ENCODE results near the gene PDCD1.
"Not testable (repeated sequence)": the region's sequence is repeated elsewhere in the genome, so short reads cannot be mapped to it uniquely, and the experiment has no call there.

Gene PDCD1

DNA sequence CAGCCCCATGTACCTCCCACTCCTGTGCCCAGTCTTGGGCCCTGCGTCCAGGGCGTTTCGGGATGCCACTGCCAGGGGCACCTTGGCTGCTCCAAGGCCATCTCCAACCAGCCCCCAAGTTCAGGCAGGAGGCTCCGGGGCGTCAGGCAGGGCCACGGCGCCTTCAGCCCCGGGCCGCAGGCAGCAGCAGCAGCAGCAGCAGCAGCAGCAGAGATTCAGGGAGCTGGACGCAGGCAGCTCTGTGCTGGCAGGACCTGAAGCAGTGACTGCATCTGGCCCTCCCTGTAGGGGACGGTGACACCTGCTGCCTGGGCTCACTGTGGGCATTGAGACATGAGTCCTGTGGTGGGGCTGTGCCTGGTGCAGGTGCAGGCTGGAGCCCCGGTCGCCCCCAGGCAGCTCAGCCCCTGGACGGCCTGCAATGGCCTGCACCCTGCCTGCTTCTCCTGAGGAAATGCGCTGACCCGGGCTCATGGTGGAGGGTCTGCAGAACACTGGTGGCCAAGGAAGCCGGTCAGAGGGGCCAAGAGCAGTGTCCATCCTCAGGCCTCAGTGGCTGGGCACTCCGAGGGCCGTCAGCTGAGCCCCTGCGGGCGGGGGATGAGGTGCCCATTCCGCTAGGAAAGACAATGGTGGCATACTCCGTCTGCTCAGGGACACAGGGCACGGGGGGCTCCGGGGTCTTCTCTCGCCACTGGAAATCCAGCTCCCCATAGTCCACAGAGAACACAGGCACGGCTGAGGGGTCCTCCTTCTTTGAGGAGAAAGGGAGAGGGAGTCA, 8.0 kb downstream of the PDCD1 start:
- no peak for DNase-seq

DNA sequence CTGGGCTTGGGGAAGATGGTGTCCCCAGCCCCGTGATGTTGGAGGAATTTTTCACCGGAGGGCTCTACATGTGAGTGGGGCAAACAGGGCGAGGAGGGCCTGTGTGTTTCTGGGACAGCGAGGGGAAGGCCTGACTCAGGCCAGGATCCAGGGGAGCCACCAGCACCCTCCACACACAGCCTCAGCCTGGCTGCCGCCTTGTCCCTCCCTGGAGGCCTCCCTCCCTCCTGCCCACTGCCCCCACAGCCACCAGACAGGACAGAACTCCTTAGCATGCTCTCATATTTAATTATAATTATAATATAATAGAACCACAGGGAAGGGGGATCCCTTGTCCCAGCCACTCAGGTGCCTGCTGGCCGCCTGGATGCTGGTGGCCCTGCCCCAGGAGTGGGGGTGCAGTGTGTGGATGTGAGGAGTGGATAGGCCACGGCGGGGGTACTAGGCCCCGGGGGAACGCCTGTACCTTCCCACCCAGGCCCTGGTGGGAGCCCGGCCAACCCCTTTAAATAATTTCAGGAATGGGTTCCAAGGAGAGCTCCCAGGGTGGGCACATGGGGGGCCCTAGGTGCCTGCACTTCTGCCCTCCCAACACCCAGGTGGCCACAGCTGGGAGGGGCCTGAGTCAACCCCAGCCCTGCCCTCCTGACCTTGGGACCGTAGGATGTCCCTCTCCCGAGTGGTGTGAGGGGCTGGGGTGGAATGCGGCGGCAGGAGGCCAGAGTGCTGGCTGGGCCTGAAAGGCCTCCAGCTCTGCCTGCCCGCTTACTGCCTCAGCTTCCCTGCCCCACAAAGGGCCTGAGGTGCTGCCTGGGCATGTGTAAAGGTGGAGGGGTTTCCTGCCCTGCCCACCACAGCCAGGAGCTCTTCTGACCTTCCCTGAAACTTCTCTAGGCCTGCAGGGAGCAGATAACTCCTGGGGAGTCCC, 8.8 kb downstream of the PDCD1 start:
- no peak for DNase-seq

DNA sequence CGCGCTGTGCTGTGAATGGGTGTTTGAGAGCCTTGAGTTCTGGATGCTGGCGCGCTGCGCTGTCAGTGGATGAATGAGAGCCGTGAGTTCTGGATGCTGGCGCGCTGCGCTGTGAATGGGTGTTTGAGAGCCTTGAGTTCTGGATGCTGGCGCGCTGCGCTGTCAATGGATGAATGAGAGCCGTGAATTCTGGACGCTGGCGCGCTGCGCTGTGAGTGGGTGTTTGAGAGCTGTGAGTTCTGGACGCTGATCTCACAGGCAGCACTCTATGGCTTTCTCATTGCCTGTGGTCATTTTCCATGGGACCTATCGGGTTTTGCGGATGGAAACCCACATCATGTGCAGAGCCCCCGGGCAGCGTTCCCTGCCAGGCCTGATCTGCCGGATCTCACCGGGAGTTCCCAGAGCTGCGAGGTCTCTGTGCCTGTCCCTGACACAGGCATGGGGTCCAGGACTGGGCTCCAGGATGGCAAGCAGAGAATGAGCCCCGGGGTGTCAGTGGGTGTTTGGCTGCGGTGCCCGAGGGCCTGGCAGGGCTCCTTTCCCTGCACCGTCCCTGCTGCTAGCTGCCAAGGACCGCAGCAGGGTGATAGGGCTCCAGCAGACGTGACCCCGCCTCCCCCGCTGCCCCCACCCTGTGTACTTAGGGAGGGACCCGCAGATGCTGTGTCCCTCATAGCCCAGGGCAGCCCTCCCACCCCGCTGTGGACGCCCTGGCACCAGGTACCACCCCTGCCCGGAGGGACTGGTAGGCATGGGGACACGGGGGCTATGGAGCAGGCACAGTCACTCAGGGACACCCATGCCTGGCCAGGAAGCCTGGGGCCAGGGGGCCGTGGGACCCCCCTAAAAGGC, 9.7 kb downstream of the PDCD1 start:
- DNase-seq = no peak

DNA sequence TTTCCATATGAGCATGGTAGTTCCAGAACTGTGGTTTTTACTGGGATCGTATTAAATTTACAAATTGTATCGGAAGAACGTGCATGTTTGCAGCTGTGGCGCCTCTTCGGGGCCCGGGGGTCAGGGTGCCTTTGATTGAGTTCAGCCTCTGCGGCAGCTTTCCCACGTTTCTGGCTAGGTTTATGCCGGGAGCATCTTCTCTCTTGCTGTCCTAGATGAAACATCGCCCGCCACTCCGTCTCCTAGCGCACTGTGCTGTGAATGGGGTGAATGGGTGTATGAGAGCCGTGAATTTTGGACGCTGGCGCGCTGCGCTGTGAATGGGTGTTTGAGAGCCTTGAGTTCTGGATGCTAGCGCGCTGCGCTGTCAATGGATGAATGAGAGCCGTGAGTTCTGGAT, 12.3 kb downstream of the PDCD1 start:
- no peak for DNase-seq

DNA sequence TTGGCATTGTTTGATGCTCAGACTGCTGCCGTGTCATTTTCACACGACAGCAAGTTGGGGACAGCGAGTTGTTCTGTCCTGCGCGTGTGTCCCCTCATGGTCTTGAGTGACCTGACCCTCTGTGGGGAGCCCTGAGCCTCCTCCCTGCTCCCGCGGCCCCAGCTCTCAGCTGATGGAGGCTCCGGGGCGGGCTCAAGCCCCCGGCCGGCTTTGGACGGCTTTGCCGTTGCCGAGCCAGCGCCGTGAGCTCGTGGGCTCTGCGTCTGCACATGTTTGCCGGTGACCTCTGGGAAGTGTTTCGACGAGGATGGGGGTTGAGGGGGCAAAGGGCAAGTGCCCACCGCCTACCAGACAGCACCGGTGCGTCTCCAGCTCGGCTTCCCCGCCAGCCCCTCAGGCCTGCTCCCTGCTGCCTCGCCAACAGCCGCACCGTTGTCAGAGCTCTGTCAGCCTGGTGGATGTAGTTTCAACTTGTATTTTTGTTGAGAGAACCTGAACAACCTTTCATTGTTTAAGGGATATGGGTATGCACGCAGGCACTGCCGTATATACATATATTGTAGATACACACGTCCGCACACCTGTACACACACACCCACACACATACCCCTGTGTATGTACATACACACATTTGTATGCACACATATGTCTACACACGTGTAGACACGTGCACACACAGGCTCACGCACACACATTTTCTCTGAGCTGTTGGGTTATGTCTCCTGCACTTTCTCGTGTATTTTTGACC, 13.7 kb downstream of the PDCD1 start:
- DNase-seq = no peak

DNA sequence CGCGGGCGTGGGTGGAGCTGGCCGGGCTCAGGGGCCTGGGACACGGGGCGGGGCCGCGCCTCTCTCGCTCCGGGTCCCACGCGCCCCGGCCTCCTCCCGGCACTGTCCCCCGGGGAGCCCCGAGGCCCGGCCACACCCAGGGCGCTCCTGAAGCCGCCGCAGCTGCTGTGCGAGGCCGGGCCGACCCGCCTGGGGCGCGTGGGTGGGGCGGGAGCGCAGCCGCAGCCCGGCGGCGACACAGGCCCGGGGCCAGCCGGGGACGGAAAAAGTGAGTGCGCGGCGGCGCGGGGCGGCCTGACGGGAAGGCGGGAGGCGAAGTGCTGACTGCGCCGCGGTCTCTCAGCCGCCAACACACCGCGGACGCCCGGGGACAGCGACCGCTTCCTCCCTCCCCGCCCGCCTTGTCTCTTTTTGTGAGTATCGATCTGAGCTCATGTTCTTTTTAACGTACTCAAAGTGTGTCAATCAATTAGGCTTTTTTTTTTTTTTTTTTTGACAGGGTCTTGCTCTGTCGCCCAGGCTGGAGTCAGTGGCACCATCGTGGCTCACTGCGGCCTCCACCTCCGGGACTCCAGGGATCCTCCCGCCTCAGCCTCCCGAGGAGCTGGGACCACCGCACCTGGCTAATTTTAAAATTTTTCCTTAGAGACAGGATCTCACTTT, 14.5 kb downstream of the PDCD1 start:
- peak in 2 of 3 experiments; percentile 48 to 51 for DNase-seq

DNA sequence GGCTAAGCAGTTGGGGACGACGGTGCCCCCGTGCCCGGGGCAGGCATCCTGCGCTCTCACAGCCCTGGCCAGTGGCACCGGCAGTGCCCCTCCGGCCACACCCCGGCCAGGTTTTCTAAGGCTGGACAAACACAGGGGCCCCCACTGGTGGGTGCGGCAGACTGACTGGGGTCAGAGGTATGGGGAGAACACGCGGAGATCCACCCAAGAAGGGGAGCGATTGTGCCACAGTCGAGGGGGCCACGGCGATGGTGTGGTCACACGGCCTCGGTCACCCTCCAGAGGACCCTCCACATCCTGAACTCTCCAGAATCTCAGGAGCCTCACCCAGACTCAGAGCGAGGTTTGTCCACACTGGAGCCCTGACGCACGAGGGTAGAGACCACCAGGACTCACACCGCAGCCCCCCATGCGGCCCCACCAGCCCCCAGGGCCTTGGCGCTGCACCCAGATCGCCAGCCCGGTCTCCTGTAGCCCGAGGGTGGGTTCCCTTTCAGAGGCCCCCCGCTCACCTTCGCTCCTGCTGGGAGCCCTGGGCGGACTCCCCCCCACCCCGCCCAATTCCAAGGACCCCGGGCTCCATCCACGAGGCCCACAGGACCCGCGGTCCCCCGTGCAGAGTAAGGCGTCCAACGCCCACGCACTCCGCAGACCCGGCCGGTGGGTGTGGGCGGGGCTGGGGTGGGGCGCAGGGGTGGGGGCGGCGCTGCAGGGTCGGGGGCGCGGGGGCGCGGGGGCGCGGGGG, 15.2 kb downstream of the PDCD1 start:
- DNase-seq = no peak

DNA sequence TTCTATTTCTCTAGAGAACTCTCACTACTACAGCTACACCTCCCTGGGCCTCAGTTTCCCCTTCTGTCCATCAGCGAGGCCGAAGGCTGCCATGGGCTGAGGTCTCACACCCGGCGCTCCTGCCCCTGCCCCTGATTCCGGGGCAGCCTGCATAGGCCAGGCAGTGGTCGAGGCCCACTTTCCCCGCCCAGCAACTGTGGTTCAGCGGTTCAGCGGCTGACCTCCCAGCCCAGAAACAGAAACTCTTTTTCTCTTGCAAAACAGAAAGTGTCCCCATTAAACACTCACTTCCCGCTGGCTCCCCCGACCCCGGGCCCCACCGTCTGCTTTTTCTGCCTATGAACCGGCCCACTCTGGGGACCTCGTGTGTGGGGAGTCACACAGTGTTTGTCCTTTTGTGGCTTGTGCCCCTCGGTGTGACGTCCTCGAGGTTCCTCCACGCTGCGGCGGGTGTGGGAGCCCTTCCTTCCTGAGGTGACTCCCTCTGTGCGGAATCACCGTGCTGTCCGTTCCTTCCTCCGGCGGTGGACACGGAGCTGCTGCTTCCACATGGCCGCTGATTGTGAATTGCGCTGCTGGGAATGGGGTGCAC, 16.0 kb downstream of the PDCD1 start:
- no peak for DNase-seq

DNA sequence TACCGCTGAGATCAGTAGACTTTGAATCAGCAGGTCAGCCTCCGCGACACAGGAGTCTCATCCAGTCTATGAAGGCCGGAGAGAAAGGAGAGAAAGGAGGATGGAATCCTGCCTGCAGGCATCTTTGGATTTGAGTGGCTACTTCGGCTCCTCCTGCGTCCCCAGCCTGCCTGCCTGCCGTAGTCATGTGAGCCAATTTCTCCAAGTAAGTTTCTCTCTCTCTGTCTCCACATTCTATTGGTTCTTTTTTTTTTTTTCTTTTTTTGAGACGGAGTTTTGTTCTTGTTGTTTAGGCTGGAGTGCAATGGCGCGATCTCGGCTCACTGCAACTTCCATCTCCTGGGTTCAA, 16.7 kb downstream of the PDCD1 start:
- no peak for DNase-seq

DNA sequence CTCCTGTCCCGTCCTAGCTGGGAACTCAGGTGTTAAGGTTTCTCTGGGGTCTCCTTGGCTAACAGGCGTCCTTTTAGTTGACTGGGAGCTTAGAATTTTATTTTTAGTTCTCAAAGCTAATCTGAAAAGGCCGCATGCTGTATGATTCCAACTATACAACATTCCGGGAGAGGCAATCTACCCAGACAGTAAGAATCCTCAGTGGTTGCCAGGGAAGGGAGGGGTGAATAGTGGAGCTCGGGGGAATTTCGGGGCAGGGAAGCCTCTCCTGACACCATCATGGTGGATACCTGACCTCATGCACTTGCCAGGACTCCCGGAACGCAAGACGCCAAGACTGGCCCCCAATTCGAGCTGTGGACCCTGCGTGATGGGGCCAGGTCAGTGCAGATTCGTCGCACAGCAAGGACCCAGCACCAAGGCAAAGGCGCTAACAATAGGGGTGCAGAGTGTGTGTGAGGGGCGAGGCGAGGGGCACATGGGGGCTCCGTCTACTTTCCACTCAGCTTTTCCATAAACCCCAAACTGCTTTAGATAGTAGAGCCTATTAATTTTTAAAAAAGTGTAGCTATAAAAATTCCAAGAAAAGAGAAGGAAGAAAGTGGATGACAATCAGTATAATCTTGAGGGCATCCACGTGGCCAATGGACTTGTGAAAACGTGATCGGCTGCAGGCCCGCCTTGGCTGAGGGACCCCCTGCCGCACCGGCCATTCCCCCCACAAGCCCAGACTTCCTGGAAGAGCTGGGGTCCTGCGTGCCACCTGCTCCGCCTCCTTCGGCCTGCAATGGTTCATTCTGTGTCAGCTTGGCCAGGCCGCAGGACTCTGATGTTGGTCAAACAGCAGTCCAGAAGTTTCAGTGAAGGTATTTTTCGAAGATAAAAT, 17.3 kb downstream of the PDCD1 start:
- no peak for DNase-seq

DNA sequence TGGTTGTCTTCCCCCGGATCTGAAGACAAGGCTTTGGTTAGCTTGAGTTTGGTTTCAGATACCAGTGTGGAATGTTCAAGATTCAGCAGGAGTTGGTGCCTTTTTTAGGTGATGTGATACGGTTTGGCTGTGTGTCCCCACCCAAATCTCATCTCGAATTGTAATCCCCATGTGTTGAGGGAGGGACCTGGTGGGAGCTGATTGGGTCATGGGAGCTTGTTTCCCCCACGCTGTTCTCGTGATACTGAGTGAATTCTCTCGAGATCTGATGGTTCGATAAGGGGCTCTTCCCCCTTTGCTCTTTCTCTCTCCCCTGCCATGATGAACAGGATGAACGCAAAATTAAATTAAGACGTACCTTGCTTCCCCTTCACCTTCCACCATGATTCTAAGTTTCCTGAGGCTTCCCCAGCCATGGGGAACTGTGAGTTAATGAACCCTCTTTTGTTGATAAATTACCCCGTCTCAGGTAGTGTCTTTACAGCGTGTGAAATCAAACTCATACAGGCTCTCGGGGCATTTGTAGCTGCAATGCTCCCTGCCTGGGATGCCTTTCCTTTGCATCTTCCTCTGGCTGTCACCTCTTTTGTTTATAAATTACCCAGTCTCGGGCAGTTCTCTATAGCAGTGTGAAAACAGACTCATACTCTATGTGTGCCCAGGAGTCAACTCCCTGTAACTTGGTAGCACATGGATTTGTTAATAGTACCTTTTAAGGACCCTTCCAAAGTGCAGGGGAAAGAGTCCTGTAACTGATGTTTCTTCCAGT, 21.3 kb downstream of the PDCD1 start:
- DNase-seq = no peak

DNA sequence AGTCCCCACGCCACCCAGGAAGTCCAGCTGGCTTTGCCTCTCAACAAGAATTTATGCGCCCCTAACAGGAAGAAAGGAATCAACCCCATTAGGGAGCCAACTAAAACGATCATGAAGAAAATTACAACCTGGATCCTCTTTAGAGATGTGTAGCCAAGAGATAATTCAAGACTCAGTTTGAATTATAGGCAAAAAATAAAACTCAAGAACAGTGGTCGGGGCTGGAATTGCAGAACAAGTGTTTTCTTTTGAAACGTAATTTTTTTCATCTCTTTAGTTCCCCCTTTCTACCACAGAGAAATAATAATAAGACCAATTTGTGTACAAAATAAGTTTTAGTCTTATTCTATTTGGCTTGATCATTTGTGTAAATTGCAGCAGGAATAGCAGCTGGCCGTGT, 22.4 kb downstream of the PDCD1 start:
- DNase-seq = no peak

DNA sequence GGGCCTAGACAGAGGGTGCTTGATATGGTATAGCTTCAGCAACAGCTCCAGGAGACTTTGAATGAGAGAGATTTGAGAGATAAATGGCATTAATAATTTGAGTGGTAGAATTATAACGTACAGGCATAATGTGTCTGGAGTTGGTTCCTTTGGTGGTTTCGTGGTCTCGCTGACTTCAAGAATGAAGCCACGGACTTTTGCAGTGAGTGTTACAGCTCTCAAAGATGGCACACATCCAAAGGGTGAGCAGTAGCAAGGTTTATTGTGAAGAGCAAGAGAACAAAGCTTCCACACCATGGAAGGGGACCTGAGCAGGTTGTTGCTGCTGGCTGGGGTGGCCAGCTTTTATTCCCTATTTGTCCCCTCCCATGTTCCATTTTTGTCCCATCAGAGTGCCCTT, 23.1 kb downstream of the PDCD1 start:
- no peak for DNase-seq

DNA sequence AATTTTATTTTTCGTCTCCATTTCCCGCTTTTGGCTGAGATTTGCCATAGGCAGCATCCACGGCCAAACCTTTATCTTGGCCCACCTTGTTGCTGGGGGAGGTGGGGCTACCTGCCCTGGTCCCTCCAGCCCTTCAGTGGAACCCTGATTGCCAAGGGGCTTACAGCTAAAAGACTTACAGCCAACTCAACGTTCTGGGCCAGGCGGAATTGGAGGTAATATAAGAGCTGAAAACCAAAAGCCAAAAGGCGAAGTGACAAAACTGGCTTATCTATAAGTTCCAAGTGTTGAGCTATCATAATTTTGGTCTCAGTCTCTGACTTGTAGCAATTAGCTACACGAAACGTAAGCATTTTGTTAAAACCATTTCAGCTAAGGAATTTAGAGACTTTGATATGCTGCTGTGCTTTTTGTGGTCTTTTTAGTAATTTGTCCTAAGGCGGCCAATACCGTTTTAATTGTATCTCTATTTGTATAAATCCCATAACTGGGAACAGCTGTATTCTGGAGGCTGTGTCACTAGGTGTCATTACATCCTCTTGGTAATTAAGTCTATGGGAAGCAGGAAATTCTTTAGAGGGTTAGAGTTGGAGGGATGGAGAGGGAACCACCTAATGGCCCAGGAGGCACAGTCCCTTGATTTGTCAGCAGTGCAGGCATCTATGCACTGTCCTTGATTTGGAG, 24.0 kb downstream of the PDCD1 start:
- DNase-seq = no peak

DNA sequence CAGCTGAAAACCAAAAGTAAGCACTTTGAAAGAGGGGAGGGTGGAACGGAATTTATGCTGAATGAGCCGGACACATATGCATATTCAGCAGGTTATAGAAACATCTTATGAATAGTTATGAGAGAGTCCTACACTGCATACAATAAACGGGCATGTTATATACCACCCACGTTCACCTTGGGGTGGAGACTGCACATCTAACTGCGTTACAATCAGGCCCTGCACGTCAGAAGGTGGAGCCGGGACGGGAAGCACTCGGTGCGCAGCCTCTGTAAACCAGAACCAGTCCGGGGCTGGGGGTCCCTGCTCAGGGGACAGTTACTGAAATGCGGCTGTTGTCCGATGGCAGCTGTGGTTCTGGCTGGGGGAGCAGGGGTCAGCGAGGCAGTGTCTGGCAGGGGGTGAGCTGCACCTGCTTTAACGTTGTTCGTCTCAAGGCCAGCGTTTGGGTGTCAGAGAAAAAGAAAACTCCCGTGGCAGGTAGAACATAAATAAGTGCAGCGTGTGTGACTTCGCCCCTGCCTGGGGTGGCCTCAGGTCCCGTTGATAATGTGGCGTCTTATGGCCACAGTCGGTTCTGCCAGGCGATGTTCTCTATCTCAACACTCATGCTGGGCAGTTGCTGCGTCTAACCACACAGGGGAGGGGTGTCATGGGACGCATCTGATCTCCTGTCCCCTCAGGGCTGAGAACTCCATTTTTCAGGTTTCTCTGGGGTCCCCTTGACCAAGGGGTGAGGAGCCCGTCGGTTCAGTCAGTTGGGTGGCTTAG, 24.8 kb downstream of the PDCD1 start:
- not testable (repeated sequence) for DNase-seq

DNA sequence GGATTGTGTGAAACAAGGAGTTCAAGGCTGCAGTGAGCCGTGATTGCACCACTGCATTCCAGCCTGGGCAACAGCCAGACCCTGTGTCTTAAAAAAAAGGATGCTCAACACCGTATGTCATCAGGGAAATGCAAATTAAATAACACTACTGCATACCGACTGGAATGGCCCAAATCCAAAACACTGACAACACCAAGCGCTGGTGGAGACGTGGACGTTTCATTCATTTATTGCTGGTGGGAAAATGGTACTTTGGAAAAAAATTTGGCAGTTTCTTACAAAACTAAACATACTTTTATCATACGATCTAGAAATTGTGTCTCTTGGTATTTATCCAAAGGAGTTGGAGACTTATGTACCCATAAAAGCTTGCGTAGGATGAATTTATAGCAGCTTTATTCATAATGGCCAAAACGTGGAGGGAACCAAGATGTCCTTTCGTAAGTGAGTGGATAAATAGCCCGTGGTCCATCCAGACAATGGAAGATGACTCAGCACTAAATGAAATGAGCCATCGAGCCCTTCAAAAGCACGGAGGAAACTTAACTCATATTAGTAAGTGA, 25.5 kb downstream of the PDCD1 start:
- DNase-seq = no peak

DNA sequence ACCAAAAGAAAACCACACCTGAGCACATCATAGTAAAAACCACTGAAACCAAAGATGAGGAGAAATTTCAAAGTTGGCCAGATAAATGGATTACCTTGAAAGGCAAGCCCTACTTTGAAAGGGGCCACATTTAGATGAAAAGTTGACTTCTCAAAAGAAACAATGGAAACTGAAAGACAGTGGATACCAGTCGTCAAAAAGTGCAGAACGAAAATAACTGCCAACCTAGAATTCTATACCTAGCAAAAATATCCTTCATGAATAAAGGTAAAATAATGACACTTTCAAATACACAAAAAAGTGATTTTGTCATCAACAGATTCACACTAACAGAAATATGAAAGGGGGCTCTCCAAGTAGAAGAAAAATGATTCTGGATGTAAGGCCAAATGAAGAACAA, 31.3 kb downstream of the PDCD1 start:
- no peak for DNase-seq

Data from NCI-H1417 (cell line).